GM12872 (cell line): ENCODE results near the gene ADORA2A.

Source experiments
- CTCF ChIP-seq: IDR thresholded peaks from 3 replicates; pipeline ENCODE4 v1.5.1; 2011; ENCODE audit warnings: low read depth, mild to moderate bottlenecking, low read length, moderate library complexity; ENCODE audit not compliant: insufficient read depth

ADORA2A gene

DNA sequence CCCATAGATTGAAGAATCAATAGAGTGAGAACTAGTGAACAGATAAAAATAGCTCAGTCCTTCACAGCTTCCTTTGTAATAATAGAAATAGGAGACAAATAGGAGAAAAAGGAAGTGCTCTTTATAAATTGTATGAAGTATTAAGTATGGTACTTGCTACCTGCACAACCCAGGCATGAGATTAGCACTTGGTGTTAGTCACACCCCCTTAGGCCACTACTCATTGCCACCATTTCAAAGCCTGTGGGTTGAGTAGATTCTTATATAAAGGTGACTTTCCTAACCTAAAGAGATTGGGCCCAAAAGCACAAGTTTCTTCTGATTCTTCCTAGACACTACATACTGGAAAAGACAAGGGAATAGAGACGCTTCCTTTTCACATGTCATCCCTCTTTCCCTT, 37.7 kb upstream of the ADORA2A start:
- TF ChIP-seq CTCF, result no peak

DNA sequence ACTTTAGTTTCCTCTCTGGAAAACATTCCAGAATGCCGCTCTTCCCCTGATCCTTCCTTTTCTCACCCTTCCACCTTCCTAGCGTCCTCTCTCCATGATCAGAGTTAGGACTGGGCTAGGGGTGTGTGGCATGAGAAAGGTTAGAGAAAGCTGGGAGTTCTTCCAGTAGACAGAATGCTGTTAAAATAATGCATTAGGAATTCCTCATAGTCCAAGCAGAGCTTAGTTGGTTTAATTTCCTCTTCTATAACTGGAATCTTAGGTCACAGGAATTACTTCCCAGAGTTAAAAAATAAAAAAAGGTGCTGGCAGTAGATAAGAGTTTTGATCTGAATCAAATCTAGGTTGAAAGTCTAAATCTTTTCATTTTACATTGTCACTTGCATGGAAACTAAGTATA, 37.2 kb upstream of the ADORA2A start:
- TF ChIP-seq CTCF, result no peak

DNA sequence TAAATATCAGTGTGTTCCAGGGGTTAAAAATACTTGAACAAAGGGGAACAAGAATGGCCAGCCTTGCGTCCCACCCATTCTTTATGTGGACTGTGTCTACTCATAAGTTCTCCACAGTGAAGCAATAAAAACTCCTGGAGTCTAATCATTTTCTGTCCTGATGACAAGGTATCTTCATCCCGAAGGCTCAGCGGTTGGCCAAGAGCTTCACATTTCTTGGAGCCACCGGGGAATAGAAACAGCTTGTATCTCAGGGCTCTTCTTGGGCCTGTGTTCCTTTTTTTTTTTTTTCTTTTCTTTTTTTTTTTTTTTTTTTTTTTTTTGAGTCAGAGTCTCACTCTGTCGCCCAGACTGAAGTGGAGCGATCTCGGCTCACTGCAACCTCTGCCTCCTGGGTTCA, 36.8 kb upstream of the ADORA2A start:
- TF ChIP-seq CTCF, result no peak

DNA sequence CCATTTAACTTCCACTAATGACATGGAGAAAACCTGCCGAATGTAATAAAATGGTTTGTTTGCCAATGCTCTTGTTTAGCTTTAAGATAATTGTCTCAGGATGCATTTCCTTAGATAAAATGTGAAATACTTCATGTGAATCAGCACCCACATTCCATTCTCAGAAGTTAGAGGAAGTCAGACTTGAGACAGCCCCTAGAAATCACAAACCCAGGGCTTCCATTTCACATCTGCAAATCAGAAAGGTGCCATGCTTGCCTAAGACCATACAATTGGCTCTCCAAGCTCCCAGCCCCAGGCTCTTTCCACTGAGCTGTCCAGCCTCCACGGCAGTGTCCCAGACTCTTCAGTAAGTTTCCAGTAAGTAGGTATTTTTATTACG, 35.6 kb upstream of the ADORA2A start:
- no peak for TF ChIP-seq CTCF

- TF ChIP-seq CTCF, result no peak
These were observed 35.0 kb upstream of the ADORA2A start for GRCh38 chr22:24392218-24392931.

- TF ChIP-seq CTCF, result no peak
These were observed 34.3 kb upstream of the ADORA2A start for GRCh38 chr22:24393012-24393559.

GRCh38 chr22:24393848-24394247, 33.6 kb upstream of the ADORA2A start:
- no peak for TF ChIP-seq CTCF
